ENCODE data around the gene CRY2.
"Not testable (repeated sequence)": the region's sequence is repeated elsewhere in the genome, so short reads cannot be mapped to it uniquely, and the experiment has no call there.

CRY2 gene

GRCh38 chr11:45811571-45812290 lies 35.5 kb upstream of the CRY2 start:
- DNase-seq, result no peak

GRCh38 chr11:45812581-45813548 lies 34.4 kb upstream of the CRY2 start:
- DNase-seq, result no peak

- peak; percentile 43 for DNase-seq
Measured at GRCh38 chr11:45815747-45816146, 31.5 kb upstream of the CRY2 start.

GRCh38 chr11:45816614-45817013 lies 30.7 kb upstream of the CRY2 start:
- DNase-seq, result no peak

- no peak for DNase-seq
Measured at GRCh38 chr11:45817191-45817590, 30.1 kb upstream of the CRY2 start.

- DNase-seq, result no peak
Measured at GRCh38 chr11:45818961-45819605, 28.2 kb upstream of the CRY2 start.

- DNase-seq, result no peak
Measured at GRCh38 chr11:45820211-45820857, 26.9 kb upstream of the CRY2 start.

- DNase-seq, result not testable (repeated sequence)
Measured at GRCh38 chr11:45826492-45826891, 20.8 kb upstream of the CRY2 start.

- DNase-seq, result no peak
Measured at GRCh38 chr11:45827123-45827522, 20.2 kb upstream of the CRY2 start.

GRCh38 chr11:45828996-45829395 lies 18.3 kb upstream of the CRY2 start:
- no peak for DNase-seq

- DNase-seq, result no peak
Measured at GRCh38 chr11:45830596-45830995, 16.7 kb upstream of the CRY2 start.

- DNase-seq, result no peak
Measured at GRCh38 chr11:45832811-45833441, 14.3 kb upstream of the CRY2 start.

GRCh38 chr11:45833761-45834160 lies 13.5 kb upstream of the CRY2 start:
- no peak for DNase-seq

- no peak for DNase-seq
Measured at GRCh38 chr11:45834298-45834756, 12.9 kb upstream of the CRY2 start.

- no peak for DNase-seq
Measured at GRCh38 chr11:45839204-45839603, 8.1 kb upstream of the CRY2 start.

GRCh38 chr11:45840251-45840650 lies 7.0 kb upstream of the CRY2 start:
- not testable (repeated sequence) for DNase-seq

GRCh38 chr11:45843158-45843924 lies 3.9 kb upstream of the CRY2 start:
- peak; percentile 64 for DNase-seq

GRCh38 chr11:45844822-45845578 lies 2.3 kb upstream of the CRY2 start:
- DNase-seq, result no peak

- DNase-seq, result no peak
Measured at GRCh38 chr11:45846174-45846675, 1.1 kb upstream of the CRY2 start.

- no peak for DNase-seq
Measured at GRCh38 chr11:45847911-45848316, 639 bp downstream of the CRY2 start.

Measured in NCI-H226 (cell line).